NCI-H748 treated with DMSO at 0.1 percent for 48 hours (cell line): ENCODE measurements around the gene CRABP1.
A peak's percentile ranks its signal among the peaks of the same experiment; 100 is the strongest.

Experiments used
- DNase-seq: peaks from one replicate; lab custom pipeline; 2025; lab: John Stamatoyannopoulos, UW

The CRABP1 gene

GRCh38 chr15:78347586-78348543 lies 7.7 kb downstream of the CRABP1 start:
- DNase-seq: peak; percentile 6

GRCh38 chr15:78350058-78350457 lies 9.9 kb downstream of the CRABP1 start:
- DNase-seq: no peak

GRCh38 chr15:78351539-78351938 lies 11.4 kb downstream of the CRABP1 start:
- no peak for DNase-seq

- no peak for DNase-seq
Observed at GRCh38 chr15:78353093-78353492, 12.9 kb downstream of the CRABP1 start.

- no peak for DNase-seq
Observed at GRCh38 chr15:78355177-78355576, 15.0 kb downstream of the CRABP1 start.

- no peak for DNase-seq
Observed at GRCh38 chr15:78358102-78358870, 18.1 kb downstream of the CRABP1 start.

- no peak for DNase-seq
Observed at GRCh38 chr15:78359041-78359808, 19.1 kb downstream of the CRABP1 start.

GRCh38 chr15:78360367-78360801 lies 20.2 kb downstream of the CRABP1 start:
- DNase-seq: no peak

GRCh38 chr15:78360958-78361718 lies 21.0 kb downstream of the CRABP1 start:
- DNase-seq: no peak

- DNase-seq: no peak
Observed at GRCh38 chr15:78361771-78362506, 21.8 kb downstream of the CRABP1 start.

- no peak for DNase-seq
Observed at GRCh38 chr15:78362716-78363380, 22.7 kb downstream of the CRABP1 start.

GRCh38 chr15:78363381-78363734 lies 23.2 kb downstream of the CRABP1 start:
- DNase-seq: no peak

GRCh38 chr15:78364233-78364632 lies 24.1 kb downstream of the CRABP1 start:
- no peak for DNase-seq

GRCh38 chr15:78365917-78366316 lies 25.8 kb downstream of the CRABP1 start:
- no peak for DNase-seq

- DNase-seq: no peak
Observed at GRCh38 chr15:78366342-78366741, 26.2 kb downstream of the CRABP1 start.

GRCh38 chr15:78368651-78369050 lies 28.5 kb downstream of the CRABP1 start:
- no peak for DNase-seq

- no peak for DNase-seq
Observed at GRCh38 chr15:78369161-78369560, 29.0 kb downstream of the CRABP1 start.

GRCh38 chr15:78370013-78370412 lies 29.9 kb downstream of the CRABP1 start:
- DNase-seq: no peak

GRCh38 chr15:78372880-78373279 lies 32.7 kb downstream of the CRABP1 start:
- no peak for DNase-seq
